CD4-positive, alpha-beta T cell treated with Interleukin-6 for 4 hours (primary cell): Measurements from ENCODE around the gene CTNNA2.

ENCODE experiments used
- DNase-seq: peaks from one replicate; pipeline ENCODE4 v3.0.0-alpha.2; 2020; ENCODE audit warnings: mixed read lengths

CTNNA2 gene

GRCh38 chr2:79862756-79863155 is 349.9 kb downstream of the CTNNA2 start:
- no peak for DNase-seq

GRCh38 chr2:79872656-79873055 is 359.8 kb downstream of the CTNNA2 start:
- DNase-seq: no peak

GRCh38 chr2:79874015-79874414 is 361.2 kb downstream of the CTNNA2 start:
- no peak for DNase-seq

- no peak for DNase-seq
Observed at GRCh38 chr2:79876430-79876829, 363.6 kb downstream of the CTNNA2 start.

- DNase-seq: no peak
Observed at GRCh38 chr2:79882548-79882947, 369.7 kb downstream of the CTNNA2 start.

GRCh38 chr2:79887747-79888374 is 375.0 kb downstream of the CTNNA2 start:
- no peak for DNase-seq

- no peak for DNase-seq
Observed at GRCh38 chr2:79892123-79892522, 379.3 kb downstream of the CTNNA2 start.

GRCh38 chr2:79899196-79899595 is 386.3 kb downstream of the CTNNA2 start:
- no peak for DNase-seq

- no peak for DNase-seq
Observed at GRCh38 chr2:79901161-79901560, 388.3 kb downstream of the CTNNA2 start.

GRCh38 chr2:79903222-79904000 is 390.6 kb downstream of the CTNNA2 start:
- no peak for DNase-seq

- no peak for DNase-seq
Observed at GRCh38 chr2:79906139-79906890, 393.5 kb downstream of the CTNNA2 start.

- DNase-seq: no peak
Observed at GRCh38 chr2:79909521-79909920, 396.7 kb downstream of the CTNNA2 start.

- DNase-seq: no peak
Observed at GRCh38 chr2:79910643-79911042, 397.8 kb downstream of the CTNNA2 start.

GRCh38 chr2:79915455-79915854 is 402.6 kb downstream of the CTNNA2 start:
- no peak for DNase-seq

- no peak for DNase-seq
Observed at GRCh38 chr2:79916285-79916684, 403.4 kb downstream of the CTNNA2 start.

- DNase-seq: no peak
Observed at GRCh38 chr2:79920512-79921076, 407.7 kb downstream of the CTNNA2 start.

GRCh38 chr2:79929624-79930023 is 416.8 kb downstream of the CTNNA2 start:
- DNase-seq: no peak

GRCh38 chr2:79935046-79935732 is 422.3 kb downstream of the CTNNA2 start:
- DNase-seq: no peak

- no peak for DNase-seq
Observed at GRCh38 chr2:79935771-79936657, 423.2 kb downstream of the CTNNA2 start.

- DNase-seq: no peak
Observed at GRCh38 chr2:79936715-79937114, 423.9 kb downstream of the CTNNA2 start.

- no peak for DNase-seq
Observed at GRCh38 chr2:79938648-79939047, 425.8 kb downstream of the CTNNA2 start.

- no peak for DNase-seq
Observed at GRCh38 chr2:79940364-79940763, 427.5 kb downstream of the CTNNA2 start.
